K562 (cell line): ENCODE measurements around the gene PRCD. TPM values are rescaled to one million over a fixed set of nuclear protein-coding genes. Genes with fewer than 3 reads are reported as not detected.
A peak's percentile ranks its signal among the peaks of the same experiment; 100 is the strongest.

Experiments used
- ATAC-seq: fragments of 200-7000 bp; cut with Tn5 transposase; 3 replicates; pipeline ENCODE4 v1.9.1; 2020; ENCODE audit warnings: moderate library complexity
- BruUV-seq: library from RNA; stranded (reverse); fragments of 400-500 nt; replicated peaks from 2 replicates; lab custom pipeline; 2021; lab: Mats Ljungman, UMichigan
- CTCF ChIA-PET: fragments of 300-600 bp; formaldehyde crosslinking; extraction: SDS; loops from one replicate; lab custom pipeline; 2021; ENCODE audit warnings: low intra/inter-chr PET ratio; lab: Yijun Ruan, JAX
- POLR2A ChIA-PET: fragments of 300-600, 350-650 bp; sonication (Branson Sonifier 250); formaldehyde crosslinking; extraction: SDS; loops from one replicate; lab custom pipeline; 2021; ENCODE audit warnings: antibody characterized with exemption, inconsistent platforms; lab: Yijun Ruan, JAX
- DNase-seq, 4 experiments: peaks; one replicate each; pipeline versions ENCODE4 v3.0.0 to v3.0.0-alpha.2; 2011 to 2018; ENCODE audit warnings: low spot score in 3 of 4, mixed read lengths in 3 of 4; ENCODE audit errors: extremely low read depth in 1 of 4
- FAIRE-seq: peaks from 2 replicates; lab custom pipeline; 2011; peaks lifted over from hg19 to GRCh38; lab: Jason Lieb, UNC
- H2AFZ ChIP-seq: 2 replicates; pipeline ENCODE4 v1.6.0; 2011; ENCODE audit warnings: low read depth, low read length, control low read depth, inconsistent platforms
- H3K27ac ChIP-seq: fragments of 200-600 bp; 3 replicates; pipeline ENCODE4 v1.8.0; 2011; ENCODE audit warnings: low read depth, mild to moderate bottlenecking, control low read depth, inconsistent platforms, low read length, moderate library complexity, mixed read lengths; ENCODE audit errors: extremely low read depth
- H3K27me3 ChIP-seq, 2 experiments: fragments of 300-600 bp in 1 of 2; 2 replicates in 1 of 2; 3 replicates in 1 of 2; pipeline versions ENCODE4 v1.6.0 to v1.8.0; 2011; ENCODE audit warnings: inconsistent platforms in 2 of 2, low read length in 2 of 2, mild to moderate bottlenecking in 1 of 2, mixed read lengths in 1 of 2, moderate library complexity in 1 of 2; ENCODE audit not compliant: control insufficient read depth in 2 of 2, insufficient read depth in 2 of 2
- H3K36me3 ChIP-seq: fragments of 300-600 bp; 3 replicates; pipeline ENCODE4 v1.8.0; 2011; ENCODE audit warnings: mild to moderate bottlenecking, low read length, inconsistent platforms; ENCODE audit not compliant: control insufficient read depth, insufficient read depth
- H3K4me1 ChIP-seq, 2 experiments: fragments of 200-600 bp in 1 of 2; replicated peaks in 1 of 2; 2 replicates in 1 of 2; 3 replicates in 1 of 2; pipeline versions ENCODE4 v1.5.1 to v1.8.0; 2011; ENCODE audit warnings: inconsistent platforms in 2 of 2, low read length in 2 of 2, mild to moderate bottlenecking in 1 of 2, mixed read lengths in 1 of 2, moderate library complexity in 1 of 2; ENCODE audit not compliant: control insufficient read depth in 2 of 2, insufficient read depth in 2 of 2
- H3K4me2 ChIP-seq: 2 replicates; pipeline ENCODE4 v1.6.1; 2011; ENCODE audit warnings: low read length, control low read depth, inconsistent platforms, mixed read lengths; ENCODE audit not compliant: insufficient read depth
- H3K4me3 ChIP-seq: fragments of 200-600 bp; sonication (generic), shearing (Covaris generic); 2 replicates; pipeline ENCODE4 v1.5.1; 2016; ENCODE audit warnings: control low read depth, inconsistent platforms
- H3K79me2 ChIP-seq: fragments of 200-600 bp; 3 replicates; pipeline ENCODE4 v1.8.0; 2011; ENCODE audit warnings: low read length, inconsistent platforms; ENCODE audit not compliant: control insufficient read depth, insufficient read depth
- H3K9ac ChIP-seq, 2 experiments: 2 replicates each; pipeline versions ENCODE4 v1.6.0 to v1.6.1; 2011; ENCODE audit warnings: low read depth in 2 of 2, low read length in 2 of 2, control low read depth in 1 of 2, inconsistent platforms in 1 of 2, mild to moderate bottlenecking in 1 of 2, mixed read lengths in 1 of 2; ENCODE audit not compliant: insufficient read depth in 1 of 2
- H3K9me1 ChIP-seq: one replicate; pipeline ENCODE4 v1.6.0; 2011; ENCODE audit warnings: inconsistent platforms, mild to moderate bottlenecking, low read length, moderate library complexity; ENCODE audit not compliant: control insufficient read depth, insufficient read depth
- H3K9me3 ChIP-seq: replicated peaks from 2 replicates; pipeline ENCODE4 v1.5.1; 2011; ENCODE audit warnings: low read depth, low read length, inconsistent platforms; ENCODE audit not compliant: control insufficient read depth, insufficient read depth
- H4K20me1 ChIP-seq: replicated peaks from 2 replicates; pipeline ENCODE4 v1.6.1; 2011; ENCODE audit warnings: low read length, inconsistent platforms, mixed read lengths; ENCODE audit not compliant: control insufficient read depth, insufficient read depth
- ARNT ChIP-seq, 2 experiments: fragments of 450-650 bp; IDR thresholded peaks; 2 replicates each; pipeline ENCODE4 v1.6.1; 2016; ENCODE audit warnings: mild to moderate bottlenecking in 1 of 2
- PHF21A ChIP-seq: fragments of 450-650 bp; IDR thresholded peaks from 2 replicates; pipeline ENCODE4 v1.6.1; 2017; ENCODE audit warnings: low read depth, borderline replicate concordance
- RAD21 ChIP-seq, 2 experiments: fragments of 250-450 bp in 1 of 2; fragments of 450-650 bp in 1 of 2; sonication (Bioruptor Pico) in 1 of 2; formaldehyde crosslinking in 1 of 2; IDR thresholded peaks in 1 of 2; conservative IDR thresholded peaks in 1 of 2; 2 replicates each; pipeline versions ENCODE4 v1.4.0 to v1.8.0; 2020 to 2022; ENCODE audit warnings: mild to moderate bottlenecking in 2 of 2, moderate library complexity in 1 of 2
- RBM15 ChIP-seq: fragments of 200-400 bp; formaldehyde crosslinking; IDR thresholded peaks from 2 replicates; pipeline ENCODE4 v1.6.1; 2018; ENCODE audit warnings: mild to moderate bottlenecking, low read length, moderate library complexity; ENCODE audit not compliant: insufficient read depth
- TAF1 ChIP-seq: IDR thresholded peaks from 2 replicates; pipeline ENCODE4 v1.6.1; 2011; ENCODE audit warnings: mild to moderate bottlenecking, low read length, moderate library complexity; ENCODE audit not compliant: insufficient read depth, control insufficient read depth, severe bottlenecking; ENCODE audit errors: extremely low read depth
- U2AF2 ChIP-seq: fragments of 200-400 bp; formaldehyde crosslinking; optimal IDR thresholded peaks from 2 replicates; pipeline ENCODE3; 2017; ENCODE audit warnings: low read depth, mild to moderate bottlenecking, low read length
- WGBS: fragments of 100-300 bp; shearing (Covaris generic); methylation state at CpG from one replicate; pipeline ENCODE4 v1.1.6; 2016; ENCODE audit warnings: low coverage, mixed read lengths; ENCODE audit not compliant: insufficient coverage; ENCODE audit errors: missing lambda C conversion rate; 5-methylcytosine and 5-hydroxymethylcytosine counted together
- in situ Hi-C: fragments of 300-500 bp; cut with MboI; formaldehyde crosslinking; loops from 4 replicates; pipeline ENCODE4 v1.15.0; 2018; ENCODE audit warnings: inconsistent platforms, mixed read lengths
- intact Hi-C: fragments of 100-400 bp; cut with micrococcal nuclease; formaldehyde crosslinking; loops from 2 replicates; pipeline ENCODE4 v1.14.2; 2022
- polyA plus RNA-seq, 8 experiments: library from polyadenylated mRNA; depleted of rRNA in 4 of 8; stranded (reverse) in 5 of 8; unstranded in 3 of 8; fragments of >200 nt; fragmentation: Nextera tagmentation in 2 of 8; fragmentation: Illumina TruSeq in 1 of 8; extraction: Ambion mirVana in 2 of 8; extraction: Trizol in 1 of 8; gene quantifications; 2 replicates each; pipeline versions ENCODE4 v1.2.1 to v1.2.3, GENCODE V29; 2011 to 2014; ENCODE audit warnings: inconsistent platforms in 1 of 8, missing spikeins in 1 of 8
- total RNA-seq, 7 experiments: library from RNA; depleted of rRNA in 6 of 7; stranded (reverse); fragments of >200 nt in 6 of 7; fragmentation: Illumina TruSeq in 2 of 7; extraction: Trizol in 2 of 7; gene quantifications; 2 replicates each; pipeline versions ENCODE4 v1.2.1 to v1.2.3, GENCODE V29; 2011 to 2021; ENCODE audit warnings: low replicate concordance in 1 of 7
- TF ChIP-seq, protein P1 (sequence below), 2 experiments: fragments of 150-350 bp in 1 of 2; IDR thresholded peaks; 2 replicates each; pipeline ENCODE4 v1.6.1; 2012 to 2016; ENCODE audit warnings: low read depth in 2 of 2, low read length in 2 of 2, mild to moderate bottlenecking in 1 of 2, moderate library complexity in 1 of 2
- TF ChIP-seq, protein P2 (sequence below): fragments of 250-450 bp; sonication (Bioruptor Pico); IDR thresholded peaks from 2 replicates; pipeline ENCODE4 v1.8.0; 2022; ENCODE audit warnings: moderate library complexity, mild to moderate bottlenecking, inconsistent platforms
- TF ChIP-seq, protein P3 (sequence below): sonication (generic); formaldehyde crosslinking; IDR thresholded peaks from 2 replicates; pipeline ENCODE4 v1.5.0; 2020; ENCODE audit warnings: missing genetic modification reagents

The PRCD gene
- total and polyA plus RNA-seq, 9 of the 15 experiments (the other 6 are each of a cell fraction or from before 2014, with no cell fraction given): 0.20 to 0.25 (median 0.21) TPM; not detected in 6

DNA sequence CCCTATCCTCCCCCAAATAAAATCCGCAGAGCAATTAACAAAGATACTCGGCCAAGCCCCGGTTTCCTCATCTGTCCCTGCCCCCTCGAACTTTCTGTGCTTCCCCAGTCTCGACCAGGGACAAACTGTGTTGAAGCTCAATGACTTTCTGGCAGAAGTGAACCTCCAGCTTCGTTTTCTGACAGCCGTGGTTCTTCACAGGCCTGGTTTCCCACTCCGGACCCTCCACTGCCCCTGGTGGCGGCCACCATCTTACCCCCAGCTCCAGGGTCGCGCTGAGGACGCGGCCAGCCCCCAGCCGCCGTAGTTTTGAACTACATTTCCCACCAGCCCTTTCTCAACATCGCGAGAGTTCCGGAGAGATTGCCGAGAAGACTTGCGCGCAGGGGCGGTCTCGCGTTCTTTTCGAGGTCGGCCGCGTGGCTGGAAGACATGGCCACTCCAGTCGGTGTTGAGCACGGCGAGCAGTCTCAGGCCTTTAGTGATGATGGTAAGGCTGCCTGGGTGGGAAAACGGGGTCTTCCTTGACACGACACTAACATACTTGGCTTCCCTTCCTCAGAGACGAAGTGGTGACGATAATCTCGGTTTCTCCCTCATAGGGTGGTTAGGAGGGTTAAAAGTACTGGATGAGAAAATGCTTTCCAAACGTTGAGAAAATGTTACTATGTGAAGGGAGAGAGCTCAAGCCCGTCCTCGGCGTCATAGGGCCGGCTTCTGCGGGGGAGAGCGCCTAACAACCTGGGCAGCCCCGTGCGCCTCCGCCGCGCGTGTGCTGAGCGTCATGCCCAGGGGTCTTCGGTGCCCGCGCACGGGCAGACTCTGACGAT is 17.7 kb downstream of the PRCD start (continued):
- TF ChIP-seq TAF1: peak; percentile 95
- TF ChIP-seq ARNT (IDR thresholded peaks at IDR 0.05): no peak

DNA sequence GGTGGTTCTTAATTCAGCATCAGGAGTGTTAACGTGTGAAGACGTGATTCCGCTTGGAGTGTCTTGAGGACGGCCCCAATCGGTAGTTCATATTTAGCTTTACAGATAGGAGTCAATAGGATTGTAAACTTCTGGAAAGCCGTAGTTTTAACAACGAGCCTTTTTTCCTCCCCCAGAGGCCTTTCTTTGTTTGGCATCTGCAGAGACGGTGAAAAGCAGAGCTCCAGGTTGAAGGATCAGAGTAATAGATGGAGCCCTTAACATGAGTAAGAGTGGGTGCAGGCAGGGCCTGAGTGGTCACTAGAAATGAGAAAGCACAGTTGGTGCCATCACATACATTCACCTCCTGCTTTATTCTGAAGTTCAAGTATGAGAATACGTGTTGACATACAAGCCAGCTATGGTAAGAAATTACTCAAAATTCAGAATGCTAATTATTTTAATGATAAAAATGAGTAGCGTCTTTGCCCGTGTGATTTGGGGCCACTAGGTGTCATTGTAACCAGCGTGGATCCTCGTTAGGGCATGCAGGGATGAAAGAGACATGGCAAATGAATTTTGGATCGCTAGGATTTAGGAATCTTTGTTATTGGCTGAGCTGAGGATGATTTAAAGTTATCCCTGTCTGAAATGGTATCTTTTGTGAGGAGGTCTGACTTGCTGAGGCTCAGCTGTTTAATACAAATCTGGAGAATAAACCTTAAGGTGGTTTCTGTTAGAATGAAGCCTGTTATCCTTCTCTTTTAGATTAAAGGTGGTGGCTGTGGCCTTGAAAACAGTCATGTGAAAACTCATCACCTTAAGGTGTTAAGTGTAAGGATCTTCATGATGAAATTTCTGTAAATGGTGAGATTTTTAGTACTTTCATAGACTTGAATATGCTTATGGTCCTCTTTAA is 18.6 kb downstream of the PRCD start:
- H2AFZ ChIP-seq: peak overlapping the region; percentile 72; the same call in 1 of the 2 replicates
- H3K4me2 ChIP-seq: peak overlapping the region; percentile 95
- ChIA-PET POLR2A (interaction anchor here (0.6 to 5.8 kb wide), 31 partner anchors 9 to 417 kb away, joined by 3 to 48 read pairs (median 4); partner anchors contain the start of genes JMJD6, METTL23, PRCD and SRSF2), CTCF (interaction anchor here (0.7 to 2.4 kb wide), 5 partner anchors 65 to 156 kb away, joined by 3 to 10 read pairs (median 4); no protein-coding TSS in a partner anchor)
- ATAC-seq: peak; percentile 56
- H3K4me3 ChIP-seq: peak overlapping the region; percentile 57
- H3K9ac ChIP-seq: peak overlapping the region; percentile 95 to 98
- H3K4me1 ChIP-seq: peaks cover 22 to 35% of the 10 kb centered on the region in 2 experiments
- H3K9me1 ChIP-seq: no peaks in the 10 kb centered on the region
- H3K79me2 ChIP-seq: peaks cover 68% of the 10 kb centered on the region
- WGBS: under 1% methylated on average over 14 of the region's 14 CpGs
- intact Hi-C loops (loop anchor here (1.0 to 5.0 kb wide), 3 partner anchors 44 to 122 kb away; no protein-coding TSS in a partner anchor), in situ Hi-C loops (no loop called here)
- BruUV-seq: no TSS peak
- peak in 1 of 4 experiments; percentile 64 for DNase-seq
- H3K36me3 ChIP-seq: peaks cover 51% of the 10 kb centered on the region
- H3K27ac ChIP-seq: peak overlapping the region; percentile 94
- H3K9me3 ChIP-seq: no peaks in the 10 kb centered on the region
- no peaks in the 10 kb centered on the region for H3K27me3 ChIP-seq
- FAIRE-seq: peak; percentile 40
- H4K20me1 ChIP-seq: peaks cover 25% of the 10 kb centered on the region
- TF ChIP-seq PHF21A: 0 out of 2 replicates have a peak, but pooled peaks have one; percentile 18
- TF ChIP-seq RBM15: no peak
- TF ChIP-seq RAD21 (CRISPR knock-in tag; conservative IDR thresholded peaks at IDR 0.05 in 1 of 2, IDR thresholded peaks at IDR 0.05 in 1 of 2): peak; percentile 70 to 72
- TF ChIP-seq, protein P1, sequence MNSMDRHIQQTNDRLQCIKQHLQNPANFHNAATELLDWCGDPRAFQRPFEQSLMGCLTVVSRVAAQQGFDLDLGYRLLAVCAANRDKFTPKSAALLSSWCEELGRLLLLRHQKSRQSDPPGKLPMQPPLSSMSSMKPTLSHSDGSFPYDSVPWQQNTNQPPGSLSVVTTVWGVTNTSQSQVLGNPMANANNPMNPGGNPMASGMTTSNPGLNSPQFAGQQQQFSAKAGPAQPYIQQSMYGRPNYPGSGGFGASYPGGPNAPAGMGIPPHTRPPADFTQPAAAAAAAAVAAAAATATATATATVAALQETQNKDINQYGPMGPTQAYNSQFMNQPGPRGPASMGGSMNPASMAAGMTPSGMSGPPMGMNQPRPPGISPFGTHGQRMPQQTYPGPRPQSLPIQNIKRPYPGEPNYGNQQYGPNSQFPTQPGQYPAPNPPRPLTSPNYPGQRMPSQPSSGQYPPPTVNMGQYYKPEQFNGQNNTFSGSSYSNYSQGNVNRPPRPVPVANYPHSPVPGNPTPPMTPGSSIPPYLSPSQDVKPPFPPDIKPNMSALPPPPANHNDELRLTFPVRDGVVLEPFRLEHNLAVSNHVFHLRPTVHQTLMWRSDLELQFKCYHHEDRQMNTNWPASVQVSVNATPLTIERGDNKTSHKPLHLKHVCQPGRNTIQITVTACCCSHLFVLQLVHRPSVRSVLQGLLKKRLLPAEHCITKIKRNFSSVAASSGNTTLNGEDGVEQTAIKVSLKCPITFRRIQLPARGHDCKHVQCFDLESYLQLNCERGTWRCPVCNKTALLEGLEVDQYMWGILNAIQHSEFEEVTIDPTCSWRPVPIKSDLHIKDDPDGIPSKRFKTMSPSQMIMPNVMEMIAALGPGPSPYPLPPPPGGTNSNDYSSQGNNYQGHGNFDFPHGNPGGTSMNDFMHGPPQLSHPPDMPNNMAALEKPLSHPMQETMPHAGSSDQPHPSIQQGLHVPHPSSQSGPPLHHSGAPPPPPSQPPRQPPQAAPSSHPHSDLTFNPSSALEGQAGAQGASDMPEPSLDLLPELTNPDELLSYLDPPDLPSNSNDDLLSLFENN (IDR thresholded peaks at IDR 0.05; ENCODE audit: low read depth in 2 of 2, low read length in 2 of 2): 0 out of 4 replicates have a peak, but pooled peaks of 1 of the 2 experiments have one; percentile 13
- TF ChIP-seq, protein P2, sequence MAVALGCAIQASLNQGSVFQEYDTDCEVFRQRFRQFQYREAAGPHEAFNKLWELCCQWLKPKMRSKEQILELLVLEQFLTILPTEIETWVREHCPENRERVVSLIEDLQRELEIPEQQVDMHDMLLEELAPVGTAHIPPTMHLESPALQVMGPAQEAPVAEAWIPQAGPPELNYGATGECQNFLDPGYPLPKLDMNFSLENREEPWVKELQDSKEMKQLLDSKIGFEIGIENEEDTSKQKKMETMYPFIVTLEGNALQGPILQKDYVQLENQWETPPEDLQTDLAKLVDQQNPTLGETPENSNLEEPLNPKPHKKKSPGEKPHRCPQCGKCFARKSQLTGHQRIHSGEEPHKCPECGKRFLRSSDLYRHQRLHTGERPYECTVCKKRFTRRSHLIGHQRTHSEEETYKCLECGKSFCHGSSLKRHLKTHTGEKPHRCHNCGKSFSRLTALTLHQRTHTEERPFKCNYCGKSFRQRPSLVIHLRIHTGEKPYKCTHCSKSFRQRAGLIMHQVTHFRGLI (CRISPR knock-in tag): no peak
- TF ChIP-seq U2AF2: no peak
- TF ChIP-seq, protein P3, sequence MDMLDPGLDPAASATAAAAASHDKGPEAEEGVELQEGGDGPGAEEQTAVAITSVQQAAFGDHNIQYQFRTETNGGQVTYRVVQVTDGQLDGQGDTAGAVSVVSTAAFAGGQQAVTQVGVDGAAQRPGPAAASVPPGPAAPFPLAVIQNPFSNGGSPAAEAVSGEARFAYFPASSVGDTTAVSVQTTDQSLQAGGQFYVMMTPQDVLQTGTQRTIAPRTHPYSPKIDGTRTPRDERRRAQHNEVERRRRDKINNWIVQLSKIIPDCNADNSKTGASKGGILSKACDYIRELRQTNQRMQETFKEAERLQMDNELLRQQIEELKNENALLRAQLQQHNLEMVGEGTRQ (CRISPR knock-in tag): no peak
